Fibroblast of peridontal ligament (primary cell): ENCODE results near the gene CCDC167.

ENCODE experiments used
- DNase-seq: peaks from one replicate; pipeline ENCODE4 v3.0.0-alpha.2; 2010; ENCODE audit errors: extremely low read depth

Gene CCDC167

GRCh38 chr6:37499433-37500293 is at the start of gene CCDC167:
TSS of gene CCDC167 (minus strand) at chr6:37499893. CDS start at chr6:37499863, 30 bp downstream.
- DNase-seq, result peak; percentile 94

- no peak for DNase-seq
Observed at GRCh38 chr6:37549154-37549553, 49.5 kb upstream of the CCDC167 start.

DNA sequence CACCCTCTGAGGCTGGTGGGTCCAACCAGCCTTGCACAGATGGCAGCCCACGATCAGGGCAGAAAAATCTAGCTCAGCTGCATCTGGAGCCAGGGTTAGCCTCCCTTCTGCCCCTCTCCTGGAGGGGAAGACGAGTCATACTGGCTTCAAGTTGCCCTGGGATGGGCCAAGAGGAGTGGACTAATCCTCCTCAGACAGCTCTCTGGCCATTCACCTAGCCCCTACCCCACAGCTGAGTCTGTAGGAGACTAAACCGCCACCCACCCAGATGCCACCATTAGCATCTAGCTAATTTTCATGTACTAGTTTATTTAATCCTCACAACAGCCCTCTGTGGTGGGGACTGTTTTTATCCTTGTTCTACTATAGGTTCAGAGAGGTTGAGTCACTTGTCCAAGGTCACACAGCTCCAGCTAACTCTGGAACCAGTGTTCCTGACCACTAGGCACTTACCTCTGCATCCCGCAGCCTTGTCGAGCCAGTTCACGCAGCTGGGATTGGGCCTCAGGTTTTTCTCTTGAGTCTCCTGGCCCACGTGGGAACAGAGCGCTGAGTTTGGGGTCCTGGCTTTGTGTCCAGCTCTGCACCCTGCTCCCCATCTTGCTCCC is 48.5 kb upstream of the CCDC167 start:
- DNase-seq, result no peak

GRCh38 chr6:37547564-37548061 is 47.9 kb upstream of the CCDC167 start:
- DNase-seq, result peak; percentile 23

DNA sequence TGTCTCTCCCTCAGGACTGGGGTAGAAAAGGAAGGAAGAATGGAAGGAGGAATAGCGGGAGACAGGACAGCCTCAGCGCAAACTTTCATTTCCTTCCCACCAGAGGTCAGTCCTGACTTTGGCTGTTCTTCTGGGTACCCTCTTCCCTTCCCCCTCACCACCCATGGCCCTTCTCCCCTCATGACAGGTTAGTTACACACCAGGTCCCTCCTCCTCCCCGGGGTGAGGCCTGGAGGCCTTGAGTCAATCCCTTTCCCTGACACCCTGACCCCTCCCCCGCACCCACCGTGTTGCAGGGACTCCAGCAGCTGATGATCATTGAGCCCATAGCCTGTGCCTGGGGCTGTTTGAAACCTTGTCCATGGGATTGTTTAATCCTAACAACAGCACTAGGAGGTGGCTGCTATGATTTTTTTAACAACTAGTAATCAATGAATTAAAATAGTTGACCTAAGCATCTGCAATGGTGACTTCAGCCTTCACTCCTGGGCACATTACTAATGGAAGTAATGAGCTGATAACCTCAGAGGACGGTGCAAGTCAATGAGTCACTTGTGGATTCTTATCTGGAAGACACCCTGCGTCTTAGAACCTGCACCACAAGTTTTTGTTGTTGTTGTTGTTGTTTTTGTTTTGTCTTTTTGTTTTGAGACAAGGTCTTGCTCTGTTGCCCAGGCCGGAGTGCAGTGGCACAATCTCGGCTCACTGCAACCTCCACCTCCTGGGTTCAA is 46.6 kb upstream of the CCDC167 start:
- no peak for DNase-seq

GRCh38 chr6:37544530-37544929 is 44.8 kb upstream of the CCDC167 start:
- DNase-seq, result no peak

GRCh38 chr6:37543361-37543760 is 43.7 kb upstream of the CCDC167 start:
- DNase-seq, result no peak

- DNase-seq, result no peak
Observed at GRCh38 chr6:37541346-37541745, 41.7 kb upstream of the CCDC167 start.

DNA sequence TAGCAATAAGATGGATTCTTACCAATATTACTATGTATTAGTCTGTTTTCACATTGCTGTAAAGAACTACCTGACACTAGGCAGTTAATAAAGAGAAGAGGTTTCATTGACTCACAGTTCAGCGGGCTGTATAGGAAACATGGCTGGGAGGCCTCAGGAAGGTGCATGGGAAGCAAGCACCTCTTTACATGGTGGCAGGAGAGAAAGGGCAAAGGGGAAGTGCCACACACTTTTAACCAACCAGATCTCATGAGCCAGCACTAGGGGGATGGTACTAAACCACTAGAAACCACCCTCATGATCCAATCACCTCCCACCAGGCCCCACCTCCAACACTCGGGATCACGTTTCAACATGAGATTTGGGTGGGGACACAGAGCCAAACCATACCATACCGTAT is 40.7 kb upstream of the CCDC167 start:
- DNase-seq, result no peak

DNA sequence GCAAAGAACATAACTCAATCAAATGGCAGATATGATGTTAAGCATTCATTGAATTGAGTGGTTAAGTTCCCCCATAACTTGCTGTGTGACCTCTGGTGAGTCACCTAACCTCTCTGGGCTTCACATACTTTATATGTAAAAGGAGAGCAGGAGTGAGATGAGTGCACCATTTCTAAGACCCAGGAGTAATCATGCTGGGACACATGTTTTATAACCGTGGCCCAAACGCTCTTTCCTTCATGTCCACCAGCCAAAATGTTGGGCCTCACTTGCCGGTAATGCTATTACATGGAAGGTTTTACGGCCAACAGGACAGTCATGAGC is 40.3 kb upstream of the CCDC167 start:
- no peak for DNase-seq

- DNase-seq, result no peak
Observed at GRCh38 chr6:37539171-37540028, 39.7 kb upstream of the CCDC167 start.

DNA sequence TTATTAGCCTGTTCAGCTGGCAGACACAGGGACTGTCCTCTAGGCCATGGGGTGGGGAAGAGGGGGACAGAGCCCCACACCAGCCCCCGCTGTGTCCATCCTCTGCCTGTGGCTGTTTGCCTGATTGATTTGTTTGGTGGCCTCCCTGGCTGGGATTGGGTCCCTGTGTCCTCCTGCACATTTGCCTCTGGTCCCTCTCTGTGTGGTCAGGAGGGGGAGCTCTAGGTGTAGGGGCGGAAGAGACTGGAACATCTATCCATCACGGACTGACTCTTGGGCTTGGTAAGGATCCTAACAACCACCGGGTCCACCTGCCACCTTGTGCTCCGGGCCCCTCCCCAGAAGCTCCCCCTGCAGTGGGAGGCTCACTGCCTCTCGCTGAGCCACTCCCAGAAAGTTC is 38.4 kb upstream of the CCDC167 start:
- no peak for DNase-seq

- no peak for DNase-seq
Observed at GRCh38 chr6:37537548-37537947, 37.9 kb upstream of the CCDC167 start.

- no peak for DNase-seq
Observed at GRCh38 chr6:37536491-37537190, 36.9 kb upstream of the CCDC167 start.

DNA sequence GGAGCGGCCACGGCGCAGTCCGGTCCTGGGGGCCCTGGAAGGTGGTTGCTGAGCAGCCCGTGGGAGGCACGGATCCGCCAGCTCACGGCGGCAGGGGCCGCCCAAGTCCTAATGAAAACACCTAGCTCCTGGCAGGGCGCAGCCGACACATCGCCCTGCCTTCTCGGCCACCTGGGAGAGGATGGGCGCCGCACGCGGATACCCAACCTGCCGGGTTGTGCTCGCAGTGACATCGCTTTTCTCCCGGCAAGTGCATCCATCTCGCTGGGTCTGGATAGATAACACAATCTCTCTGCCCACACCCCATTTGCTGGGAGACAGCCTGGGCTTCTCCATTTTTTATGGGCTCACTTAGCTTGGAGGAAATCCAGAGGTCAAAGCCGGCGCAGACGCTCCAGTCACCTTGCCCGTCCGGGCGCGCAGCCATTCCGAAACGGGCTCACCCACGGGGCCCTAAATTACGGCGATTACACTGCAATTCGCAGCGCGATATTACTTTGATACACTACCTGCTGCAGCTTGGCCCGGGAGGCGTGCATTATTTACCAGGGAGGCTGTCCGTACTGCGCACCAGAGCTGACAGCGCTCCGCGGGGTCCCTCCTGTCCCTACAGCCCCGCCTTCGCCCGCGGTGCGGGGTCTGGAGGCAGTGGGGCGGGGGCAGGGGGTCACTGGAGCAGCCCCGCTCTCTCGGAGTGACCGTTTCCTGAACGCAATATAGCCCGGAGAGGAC is 36.2 kb upstream of the CCDC167 start:
- DNase-seq, result no peak

GRCh38 chr6:37535428-37535758 is 35.7 kb upstream of the CCDC167 start:
- DNase-seq, result no peak

GRCh38 chr6:37534893-37535292 is 35.2 kb upstream of the CCDC167 start:
- no peak for DNase-seq

GRCh38 chr6:37532122-37532521 is 32.4 kb upstream of the CCDC167 start:
- no peak for DNase-seq

DNA sequence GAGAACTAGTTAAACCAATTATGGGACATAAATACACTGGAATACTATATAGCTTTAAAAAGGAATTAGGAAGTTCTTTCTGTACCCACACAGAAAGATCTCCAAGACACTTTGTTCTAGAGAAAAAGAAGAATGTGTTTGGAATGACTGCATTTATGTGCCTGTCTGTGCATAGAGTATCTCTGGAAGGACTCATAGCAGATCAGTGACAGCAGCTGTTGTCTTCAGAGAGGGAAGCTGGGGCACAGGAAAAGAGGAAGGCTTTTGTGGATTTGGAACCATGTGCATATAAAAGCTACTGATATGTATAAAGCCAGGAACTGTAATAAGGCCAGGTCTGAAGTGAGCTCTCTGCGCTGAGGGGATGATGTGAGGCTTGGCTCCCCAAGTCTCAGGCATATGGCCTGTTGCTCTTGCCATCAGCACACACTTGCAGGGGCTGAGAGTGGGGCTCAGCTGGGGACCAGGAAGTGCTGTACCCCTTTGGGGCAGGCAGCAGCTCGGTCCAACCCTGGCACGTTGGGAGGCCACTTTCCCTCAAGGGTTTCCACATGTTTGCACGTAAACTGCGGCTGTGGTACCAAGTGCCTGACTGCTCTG is 31.8 kb upstream of the CCDC167 start:
- DNase-seq, result no peak

GRCh38 chr6:37531026-37531425 is 31.3 kb upstream of the CCDC167 start:
- DNase-seq, result no peak
